Stimulated activated CD8-positive, alpha-beta memory T cell treated with anti-CD3 and anti-CD28 coated beads, Interleukin-15, amount 100 ng/mL, for 4 hours (primary cell): ENCODE measurements around the gene BCAT1.
A peak's percentile ranks its signal among the peaks of the same experiment; 100 is the strongest.

Experiments
- DNase-seq, 2 donors: peaks; one replicate each; pipeline ENCODE4 v3.0.0-alpha.2; 2020; ENCODE audit warnings: low read depth in 2 of 2

BCAT1 gene

GRCh38 chr12:24948757-24949722 is at the start of gene BCAT1:
BCAT1 (minus strand) TSS chr12:24949101; CDS start chr12:24948932, 169 bp downstream.
- peak in 1 of 2 donors; percentile 19 for DNase-seq

DNA sequence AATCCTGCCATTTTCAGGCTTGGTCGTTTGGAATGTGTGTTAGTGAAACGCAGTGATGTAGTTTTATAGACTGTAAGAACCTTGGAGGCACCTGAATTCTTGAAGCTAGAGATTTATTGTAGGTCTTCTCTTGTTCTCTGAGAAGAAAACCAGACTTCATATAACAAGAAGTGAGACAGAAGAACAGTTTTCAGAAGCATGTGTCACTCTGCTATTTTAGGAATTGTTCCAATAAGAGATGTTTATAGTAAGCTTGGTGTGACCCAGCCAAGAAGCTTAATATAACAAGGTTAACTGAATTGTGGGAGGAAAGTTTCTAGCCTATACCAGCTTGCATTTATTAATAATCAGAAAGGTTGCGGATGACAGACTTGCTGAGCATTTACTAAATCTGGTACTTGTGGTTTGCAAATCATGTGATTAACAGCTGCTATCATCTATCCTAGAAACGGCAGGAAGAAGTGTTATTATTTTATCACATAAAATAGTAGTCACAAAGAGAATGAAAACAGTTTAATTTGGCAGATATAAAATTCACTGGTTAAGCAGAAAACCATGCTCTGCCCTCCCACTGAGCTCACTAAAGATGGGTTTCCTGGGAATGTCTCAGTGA is 49.2 kb upstream of the BCAT1 start:
- no peak for DNase-seq

DNA sequence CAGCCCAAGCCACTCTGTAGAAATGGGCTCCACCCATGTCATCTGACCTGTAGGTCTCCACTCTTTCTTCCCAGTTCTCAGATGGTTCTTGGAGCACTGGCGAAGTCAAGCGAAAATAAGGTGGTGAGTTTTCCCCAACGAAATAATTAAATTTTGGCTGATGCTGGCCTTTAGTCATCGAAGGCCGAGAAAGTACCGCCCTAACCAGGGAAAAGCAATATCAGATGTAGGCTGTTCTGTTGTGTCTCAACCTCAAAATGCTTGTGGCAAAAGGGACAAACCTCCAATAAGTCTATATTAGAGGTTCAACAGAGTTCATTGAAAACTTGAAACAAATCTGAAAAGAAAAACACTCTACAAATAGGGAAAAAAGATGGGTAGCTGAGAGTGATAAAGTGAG is 48.6 kb upstream of the BCAT1 start:
- DNase-seq = no peak

GRCh38 chr12:24996820-24997219 is 47.9 kb upstream of the BCAT1 start:
- no peak for DNase-seq

GRCh38 chr12:24996102-24996797 is 47.3 kb upstream of the BCAT1 start:
- no peak for DNase-seq

GRCh38 chr12:24993793-24994192 is 44.9 kb upstream of the BCAT1 start:
- DNase-seq = no peak

DNA sequence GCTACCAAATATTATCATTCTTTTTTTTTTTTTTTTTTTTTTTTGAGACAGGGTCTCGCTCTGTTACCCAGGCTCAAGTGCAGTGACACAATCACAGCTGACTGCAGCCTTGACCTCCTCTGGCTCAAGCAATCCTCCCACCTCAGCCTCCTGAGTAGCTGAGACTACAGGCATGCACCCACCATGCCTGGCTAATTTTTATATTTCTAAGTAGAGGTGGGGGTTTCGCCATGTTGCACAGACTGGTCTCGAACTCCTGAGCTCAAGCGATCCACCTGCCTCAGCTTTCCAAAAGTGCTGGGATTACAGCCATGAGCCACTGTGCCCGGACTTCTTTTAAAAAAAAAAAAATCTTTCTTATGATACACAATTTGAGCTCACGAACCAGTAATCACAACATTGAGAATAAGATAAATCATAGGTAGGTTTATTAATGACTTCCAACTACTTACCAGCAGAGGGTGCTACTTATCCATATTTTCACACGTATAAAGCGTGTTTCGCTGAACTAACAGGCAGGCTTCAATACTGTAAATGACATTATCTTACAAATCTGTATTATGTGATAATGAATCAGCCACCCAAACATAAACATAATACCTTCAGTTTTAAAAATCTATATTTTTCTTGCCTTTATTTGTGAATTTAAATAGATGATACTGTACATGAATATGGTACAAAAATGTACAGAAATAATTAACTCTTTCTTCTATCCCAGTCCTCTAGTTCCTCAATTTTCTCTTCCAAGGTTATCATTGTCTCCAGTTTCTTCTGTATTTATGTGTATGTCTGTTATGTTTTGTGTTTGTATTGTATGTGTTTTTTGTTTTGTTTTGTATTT is 42.5 kb upstream of the BCAT1 start:
- DNase-seq = no peak

GRCh38 chr12:24989216-24989615 is 40.3 kb upstream of the BCAT1 start:
- DNase-seq = no peak

DNA sequence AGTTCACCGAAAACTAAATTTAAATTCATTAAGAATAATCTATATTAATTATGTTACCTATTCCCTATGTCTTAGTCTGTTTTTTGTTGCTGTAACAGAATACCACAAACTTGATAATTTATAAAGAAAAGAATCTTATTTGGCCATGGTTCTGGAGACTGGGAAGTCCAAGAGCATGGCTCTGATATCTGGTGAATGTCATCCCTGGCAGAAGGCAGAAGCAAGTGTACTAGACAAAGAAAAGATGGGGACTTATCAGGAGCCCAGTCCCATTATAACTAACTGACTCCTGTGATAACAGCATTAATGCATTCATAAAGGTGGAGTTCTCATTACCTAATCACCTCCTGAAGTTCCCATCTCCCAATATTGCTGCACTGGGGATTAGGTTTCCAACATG is 33.3 kb upstream of the BCAT1 start:
- no peak for DNase-seq

GRCh38 chr12:24979976-24980730 is 31.3 kb upstream of the BCAT1 start:
- no peak for DNase-seq

DNA sequence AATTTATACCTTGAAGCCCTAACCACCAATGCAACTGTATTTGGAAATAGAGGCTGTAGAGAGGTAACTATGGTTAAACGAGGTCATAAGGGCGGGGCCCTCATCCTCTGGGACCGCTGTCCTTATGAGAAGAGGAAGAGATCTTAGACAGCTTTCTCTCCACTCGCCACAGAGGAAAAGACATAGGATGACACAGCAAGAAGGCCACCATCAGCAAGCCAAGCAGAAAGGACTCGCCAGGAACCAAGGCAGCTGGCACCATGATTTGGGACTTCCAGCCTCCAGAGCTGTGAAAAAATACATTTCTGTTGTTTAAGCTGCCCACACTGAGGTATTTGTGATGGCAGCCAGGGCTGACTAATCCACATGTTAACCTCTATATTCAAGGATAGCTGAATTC is 30.4 kb upstream of the BCAT1 start:
- DNase-seq = no peak

DNA sequence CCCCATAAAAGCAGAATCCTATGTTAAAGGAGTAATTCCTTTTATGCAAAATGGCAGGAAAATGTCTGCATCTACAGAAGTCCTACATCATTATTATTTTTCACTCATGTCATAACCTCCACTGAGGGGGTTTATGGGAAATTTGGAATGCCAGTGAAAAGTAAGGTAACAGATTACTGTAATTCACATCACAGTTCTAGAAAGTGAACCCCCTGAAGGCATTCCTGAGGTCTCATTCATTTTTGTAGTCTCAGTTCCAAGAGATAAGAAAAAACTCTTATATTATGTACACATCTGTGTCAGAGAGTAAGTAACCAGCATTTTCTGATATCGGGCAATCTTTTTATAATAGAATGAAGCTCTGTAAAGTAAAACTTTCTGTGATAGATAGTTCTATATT is 28.8 kb upstream of the BCAT1 start:
- DNase-seq = no peak

GRCh38 chr12:24977060-24977459 is 28.2 kb upstream of the BCAT1 start:
- DNase-seq = no peak

- no peak for DNase-seq
Observed at GRCh38 chr12:24975425-24975824, 26.5 kb upstream of the BCAT1 start.

- no peak for DNase-seq
Observed at GRCh38 chr12:24974216-24974615, 25.3 kb upstream of the BCAT1 start.

DNA sequence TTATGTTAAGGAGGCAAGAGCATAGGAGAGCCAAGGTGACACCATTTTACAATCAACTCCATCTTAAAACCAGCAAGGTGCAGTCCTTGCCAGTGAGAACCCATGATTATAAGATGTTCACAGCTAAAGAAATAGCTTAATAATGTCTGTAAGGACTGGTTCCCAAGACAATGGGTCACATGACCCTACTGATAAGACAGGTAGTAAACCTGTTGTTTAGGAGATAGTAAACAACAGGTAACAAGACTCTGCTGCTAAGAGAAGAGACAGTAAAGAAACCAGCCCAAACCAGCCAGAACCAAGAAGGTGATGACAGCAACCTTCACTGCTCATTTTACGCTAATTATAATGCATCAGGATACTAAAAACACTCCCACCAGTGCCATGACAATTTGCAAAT is 23.2 kb upstream of the BCAT1 start:
- DNase-seq = no peak

- DNase-seq = no peak
Observed at GRCh38 chr12:24970177-24970576, 21.3 kb upstream of the BCAT1 start.

DNA sequence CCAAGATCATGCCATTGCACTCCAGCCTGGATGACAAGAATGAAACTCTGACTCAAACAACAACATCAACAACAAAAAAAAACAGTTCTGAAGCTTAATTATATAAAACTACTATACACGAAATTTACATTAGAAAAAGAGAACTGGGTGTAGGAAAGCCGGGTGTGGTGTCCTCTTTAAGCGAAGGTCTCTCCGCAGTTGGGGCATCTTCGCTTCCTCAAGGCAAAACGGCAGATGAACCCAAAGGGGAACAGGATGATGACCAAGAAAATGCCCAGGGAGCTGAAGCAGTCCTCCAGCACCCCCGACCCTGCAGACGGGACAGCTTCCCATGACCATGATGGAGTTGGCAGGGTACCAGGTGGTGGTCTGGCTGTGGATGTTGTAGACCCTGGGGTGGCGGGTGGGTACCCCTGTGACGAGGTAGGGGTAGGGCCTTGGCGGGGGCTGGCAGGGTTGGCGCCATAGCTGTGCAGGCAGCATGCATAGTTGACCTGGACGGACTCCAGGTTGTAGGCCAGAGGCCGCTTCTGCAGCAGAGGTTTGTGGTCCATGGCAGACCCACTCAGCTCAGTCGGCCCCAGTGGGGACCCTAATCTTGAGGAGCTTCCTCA is 18.2 kb upstream of the BCAT1 start:
- DNase-seq = no peak

- no peak for DNase-seq
Observed at GRCh38 chr12:24964342-24964741, 15.4 kb upstream of the BCAT1 start.

GRCh38 chr12:24960222-24960855 is 11.4 kb upstream of the BCAT1 start:
- DNase-seq = no peak
